HG03442 (cell line): Measurements from ENCODE around the gene KLHL29.

Experiments used
- ATAC-seq: cut with Tn5 transposase; IDR thresholded peaks from one replicate; pipeline ENCODE4 v1.9.1; 2021; ENCODE audit warnings: mild to moderate bottlenecking, moderate library complexity; ENCODE audit not compliant: unreplicated experiment

Gene KLHL29

DNA sequence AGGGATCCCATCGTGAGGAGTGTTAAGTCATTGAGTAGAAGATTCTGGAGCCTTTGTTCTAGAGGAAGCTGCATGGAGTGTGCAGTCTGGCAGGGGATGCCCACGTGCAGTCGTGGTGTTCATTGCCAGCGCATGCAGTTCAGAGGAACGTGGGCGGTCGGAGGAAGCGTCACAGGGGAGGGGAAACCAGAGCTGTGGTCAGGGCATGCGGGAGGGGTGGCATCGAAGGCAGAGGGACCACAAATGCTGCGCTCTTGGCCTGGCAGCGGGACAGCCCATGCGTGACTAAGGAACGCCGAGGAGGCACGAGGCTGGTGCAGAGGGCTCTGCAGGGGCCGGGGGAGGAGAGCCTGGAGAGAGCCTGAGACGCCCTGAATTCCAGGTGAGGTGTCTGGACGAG, 141.1 kb downstream of the KLHL29 start:
- ATAC-seq: no peak

DNA sequence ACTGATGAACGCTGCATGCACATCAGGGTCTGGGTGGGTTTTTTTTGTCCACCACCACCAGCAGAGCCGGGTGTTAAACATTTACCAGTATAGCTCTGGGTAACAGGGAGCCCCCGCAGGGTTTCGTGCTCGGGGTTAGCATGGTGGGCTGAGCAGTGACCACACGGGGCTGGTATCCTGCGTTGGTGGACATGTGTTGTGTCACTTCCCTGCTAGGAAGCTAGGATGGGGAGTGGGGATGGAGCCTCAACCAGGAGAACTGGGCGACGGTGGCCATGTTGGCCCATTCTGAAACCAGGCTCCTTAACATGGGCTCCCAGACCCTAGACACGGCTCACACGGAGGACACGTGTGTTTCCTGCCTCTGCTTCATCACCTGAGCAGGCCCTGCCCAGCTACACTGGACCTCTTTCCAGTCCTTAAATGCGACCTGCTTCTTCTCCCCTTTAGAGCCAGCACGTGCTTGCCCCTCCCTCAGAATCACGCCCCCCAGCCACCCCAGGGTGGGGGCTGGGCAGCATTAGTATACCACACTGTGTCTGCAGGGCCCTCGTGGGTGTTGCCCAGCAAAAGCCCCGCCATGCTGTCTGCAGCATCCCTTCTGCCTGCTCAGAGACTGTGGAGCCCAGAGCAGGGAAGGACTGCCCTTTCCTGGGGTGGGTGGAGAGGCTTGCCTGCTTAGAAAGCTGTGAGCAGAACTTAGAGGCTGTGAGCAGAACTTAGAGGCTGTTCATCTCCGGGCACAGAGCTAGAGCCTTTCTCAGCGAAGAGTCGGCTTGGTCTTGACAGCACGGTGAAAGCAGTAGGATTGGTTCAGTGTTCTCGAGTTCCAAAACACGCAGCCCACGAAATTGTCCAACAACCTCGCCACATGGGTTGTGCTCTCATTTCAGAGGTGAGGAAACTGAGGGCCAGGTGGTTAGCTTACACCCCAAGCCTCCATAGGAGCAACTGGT, 142.1 kb downstream of the KLHL29 start:
- ATAC-seq: no peak

- no peak for ATAC-seq
Observed at GRCh38 chr2:23528171-23528570, 143.2 kb downstream of the KLHL29 start.

DNA sequence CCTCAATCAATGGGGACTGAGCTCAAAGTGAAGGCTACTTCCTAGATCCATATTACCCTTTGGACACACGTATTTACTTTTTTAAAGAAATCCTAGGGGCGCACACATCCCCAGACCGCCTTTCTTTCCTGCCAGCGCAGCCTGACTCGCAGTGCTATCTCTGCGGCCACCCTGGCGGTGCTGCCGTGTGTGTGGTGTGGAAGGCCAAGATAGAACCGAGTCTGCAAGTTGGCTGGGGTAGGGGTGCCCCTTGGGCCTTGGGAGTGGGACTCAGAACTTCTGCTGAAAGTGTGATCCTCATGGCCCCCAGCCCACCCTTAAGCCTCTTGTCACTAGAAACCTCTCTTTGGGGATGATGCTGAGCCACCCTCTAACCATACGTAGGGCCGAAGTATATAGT, 143.7 kb downstream of the KLHL29 start:
- no peak for ATAC-seq

DNA sequence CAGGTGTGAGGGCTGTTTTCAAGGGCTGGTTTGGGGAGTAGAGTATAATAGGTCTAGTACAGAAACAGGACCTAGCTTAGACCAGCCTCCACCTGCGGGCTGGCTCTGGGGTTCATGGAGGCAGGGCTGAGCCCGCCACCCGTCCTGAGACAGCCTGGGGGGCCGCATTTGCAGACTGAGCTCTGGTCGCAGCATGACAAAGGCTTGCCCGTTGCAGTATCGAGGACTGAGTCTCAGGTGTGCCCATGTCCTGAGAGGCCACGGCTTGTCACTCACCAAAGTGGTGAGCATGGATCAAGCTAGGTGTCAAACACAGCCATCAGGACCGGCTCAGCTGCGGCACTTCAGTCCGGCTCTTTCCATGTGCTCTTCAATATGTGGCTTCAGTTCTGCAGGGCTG, 144.7 kb downstream of the KLHL29 start:
- no peak for ATAC-seq

GRCh38 chr2:23530206-23530908, 145.4 kb downstream of the KLHL29 start:
- no peak for ATAC-seq

DNA sequence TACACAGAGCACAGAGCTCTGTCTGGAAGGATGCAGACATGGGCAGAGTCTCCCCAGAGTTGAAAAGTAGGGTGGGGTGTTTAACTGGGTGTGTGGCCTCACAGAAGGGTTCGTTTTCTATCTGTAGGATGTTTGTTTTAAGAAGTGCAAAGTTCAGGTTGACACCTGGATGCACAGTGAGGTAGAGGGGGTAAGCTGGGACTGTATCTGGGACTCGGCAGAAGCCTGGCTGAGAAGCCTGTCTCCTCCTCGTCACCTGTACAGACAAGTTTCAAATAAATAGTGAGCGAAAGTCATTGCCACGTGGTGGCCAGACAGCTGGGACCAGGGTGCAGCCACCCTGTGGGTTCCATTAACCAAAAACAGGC, 145.9 kb downstream of the KLHL29 start:
- ATAC-seq: no peak

DNA sequence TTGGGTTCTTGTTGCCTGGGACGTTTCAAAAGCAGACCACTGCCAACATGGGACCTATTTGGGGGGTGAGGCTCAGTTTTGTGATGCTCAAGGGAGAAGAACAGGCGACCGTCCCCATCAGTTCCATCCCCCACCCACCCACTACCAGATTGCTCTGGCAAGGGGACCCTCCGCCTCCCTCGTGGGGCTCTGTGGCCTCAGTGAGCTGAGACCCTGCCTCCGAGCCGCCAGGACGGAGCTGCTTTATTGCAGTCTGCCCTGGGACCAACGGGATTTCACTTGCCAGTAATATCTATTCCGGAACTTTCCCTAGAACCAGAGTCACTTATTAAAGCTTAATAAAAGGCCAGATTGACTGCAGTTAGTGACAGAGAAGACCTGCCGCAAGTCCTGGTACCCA, 146.3 kb downstream of the KLHL29 start:
- ATAC-seq: no peak

DNA sequence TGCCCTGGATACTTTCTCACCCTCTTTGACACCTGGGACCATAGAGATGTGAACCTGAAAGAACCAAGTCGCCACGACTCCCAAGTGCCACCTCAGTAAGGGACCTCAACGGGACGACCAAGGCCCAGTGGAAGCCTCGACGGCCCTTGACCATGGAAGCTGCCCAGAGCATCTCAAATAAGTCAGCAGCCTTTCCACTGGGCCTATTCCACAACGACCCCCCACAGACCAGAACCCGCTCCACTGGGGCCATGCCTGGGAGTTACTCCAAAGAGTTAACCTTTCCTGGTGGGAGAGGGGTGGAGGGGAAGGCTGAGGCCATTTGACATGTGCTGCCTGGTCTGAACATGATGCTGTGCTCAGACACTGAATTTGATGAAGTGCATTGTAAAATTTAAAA, 146.9 kb downstream of the KLHL29 start:
- ATAC-seq: no peak

DNA sequence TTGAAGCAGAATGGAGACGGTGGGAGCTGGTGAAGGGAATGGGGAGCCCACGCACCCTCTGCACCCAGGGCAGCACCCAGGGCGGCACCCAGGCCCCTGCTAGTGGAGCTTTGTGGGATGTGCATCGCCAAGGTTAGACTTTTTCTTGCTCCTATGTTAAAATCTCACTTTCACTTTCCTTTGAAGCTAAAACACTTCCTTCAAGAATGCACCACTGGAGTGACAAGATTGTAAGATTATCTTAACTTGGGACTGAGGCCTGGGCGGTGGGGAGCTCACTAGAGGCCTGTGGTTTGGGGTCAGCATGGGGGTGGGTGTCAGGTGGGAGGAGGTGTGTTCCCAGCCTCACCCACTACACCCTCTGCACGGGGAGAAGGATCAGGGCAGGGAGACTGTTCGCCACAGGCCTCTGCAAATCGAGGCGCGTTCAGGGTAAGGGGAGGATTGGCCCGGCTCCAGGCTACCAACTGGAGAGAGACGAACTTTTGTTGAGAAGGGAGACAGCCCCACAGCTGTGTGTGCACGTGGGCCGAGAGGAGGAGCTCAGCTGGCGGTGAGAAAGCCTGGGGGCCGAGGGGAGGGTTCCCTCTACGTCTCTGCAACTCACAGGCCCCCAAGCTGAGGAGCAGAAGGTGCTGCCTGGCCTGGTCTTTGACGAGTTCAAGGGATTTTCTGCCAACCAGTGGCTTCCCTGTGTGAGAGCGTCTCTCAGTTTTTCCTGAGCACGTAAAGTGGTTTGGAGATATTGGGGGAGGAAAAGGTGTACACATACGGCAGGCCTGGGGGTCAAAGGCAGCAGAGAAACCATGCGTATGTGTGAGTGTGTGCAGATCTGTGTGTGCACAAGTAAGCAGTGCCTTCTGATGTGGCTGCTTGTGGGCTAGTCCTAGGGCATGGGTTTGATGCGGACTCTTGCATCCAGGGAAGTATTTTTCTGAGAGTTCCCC, 147.7 kb downstream of the KLHL29 start:
- ATAC-seq: peak; percentile 66

DNA sequence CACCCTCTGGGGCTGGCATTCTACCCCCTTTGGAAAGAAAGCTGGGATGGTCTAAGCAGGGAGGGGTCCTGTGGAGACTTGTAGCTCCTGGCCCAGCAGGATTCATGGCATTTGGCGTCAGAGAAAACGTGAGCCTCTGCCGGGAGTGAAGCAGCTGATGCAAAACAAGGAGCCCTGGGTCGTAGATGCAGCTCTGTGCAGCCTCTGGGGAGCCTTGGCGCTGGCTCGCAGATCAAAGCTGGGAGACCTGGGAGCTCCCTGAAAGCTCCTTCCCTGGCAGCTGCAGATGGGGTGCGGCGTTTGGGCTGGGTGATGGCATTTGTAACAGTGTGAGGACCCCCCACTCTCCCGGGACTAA, 148.3 kb downstream of the KLHL29 start:
- ATAC-seq: no peak

DNA sequence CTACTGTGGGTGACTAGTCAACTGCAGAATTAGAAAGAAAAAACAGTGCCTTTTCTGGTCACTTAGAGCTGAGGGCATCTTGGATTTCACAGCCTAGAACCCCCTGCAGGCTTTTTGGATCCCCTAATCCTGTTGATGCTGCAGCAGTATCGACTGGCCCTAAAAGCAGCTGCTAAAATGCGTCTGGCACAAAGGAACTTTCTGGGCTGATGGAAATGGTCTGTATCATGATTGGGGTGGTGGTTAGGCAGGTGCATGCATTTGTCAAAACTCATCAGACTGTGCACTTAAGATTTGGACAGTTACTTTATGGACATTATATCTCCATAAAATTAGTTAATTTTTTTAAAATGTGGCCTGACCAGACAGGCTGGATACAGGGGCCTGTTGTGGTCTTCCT, 149.8 kb downstream of the KLHL29 start:
- no peak for ATAC-seq

GRCh38 chr2:23536326-23536725, 151.3 kb downstream of the KLHL29 start:
- ATAC-seq: no peak

GRCh38 chr2:23537991-23538390, 153.0 kb downstream of the KLHL29 start:
- no peak for ATAC-seq

- no peak for ATAC-seq
Observed at GRCh38 chr2:23538566-23538965, 153.6 kb downstream of the KLHL29 start.

DNA sequence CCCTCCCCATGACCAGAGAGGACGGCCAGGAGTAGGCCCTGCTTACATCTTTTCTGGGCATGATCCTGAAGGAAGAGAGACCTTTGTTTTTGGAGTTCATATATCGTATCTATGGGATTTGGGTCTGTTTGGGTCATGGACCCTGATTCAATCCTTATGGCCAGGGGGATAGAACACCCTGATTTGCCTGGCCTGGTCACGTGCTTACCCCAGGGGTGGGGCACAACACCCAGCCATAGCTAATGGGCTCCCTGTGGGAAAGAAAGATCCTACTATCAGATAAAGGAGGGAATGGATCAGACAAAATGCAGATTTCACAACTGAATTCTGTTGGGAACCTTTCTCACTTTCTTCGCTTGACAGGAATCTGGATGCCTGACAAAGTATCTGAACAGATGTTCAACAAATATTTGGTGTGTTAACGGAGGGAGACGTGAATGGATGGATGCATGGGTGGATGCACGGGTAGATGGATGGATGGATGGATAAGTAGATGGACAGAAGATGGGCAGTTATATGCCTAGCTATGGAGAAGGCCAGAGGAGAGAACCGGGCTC, 155.9 kb downstream of the KLHL29 start:
- ATAC-seq: no peak

DNA sequence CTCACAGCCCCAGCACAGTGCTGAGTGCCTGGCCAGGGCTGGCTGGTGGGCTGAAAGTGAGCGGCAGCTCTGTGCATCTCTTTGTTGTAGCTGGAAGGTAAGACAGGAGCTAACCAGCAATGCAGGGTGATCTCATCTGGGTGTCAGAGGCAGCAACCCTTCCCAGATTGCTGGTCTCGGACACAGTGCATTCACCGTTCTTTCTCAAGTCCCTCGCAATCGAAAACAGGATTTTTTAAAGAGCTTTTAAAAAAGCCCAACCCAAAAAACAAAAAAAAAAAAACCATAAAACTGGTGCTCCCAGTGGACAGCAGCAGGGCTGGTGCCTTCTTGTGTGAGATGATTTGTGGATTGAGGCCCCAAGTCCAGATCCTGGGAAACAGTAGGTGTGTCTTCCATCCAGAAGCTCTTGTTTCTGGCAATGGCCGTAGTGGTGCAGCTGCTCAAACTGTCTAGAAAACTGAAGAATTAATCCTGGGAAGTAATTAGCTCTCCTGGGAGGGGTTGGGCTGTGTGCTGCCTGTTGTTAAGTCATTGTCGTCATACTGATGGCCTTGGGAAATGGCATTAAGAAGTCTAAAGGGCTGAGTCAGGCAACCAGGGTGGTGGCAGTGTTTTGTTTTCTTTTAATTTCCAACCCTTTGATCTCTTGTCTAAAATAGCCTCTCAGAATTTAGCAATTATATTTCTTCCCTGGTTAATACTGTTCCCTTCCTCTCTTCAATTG, 156.7 kb downstream of the KLHL29 start:
- ATAC-seq: no peak

- ATAC-seq: no peak
Observed at GRCh38 chr2:23542230-23542789, 157.3 kb downstream of the KLHL29 start.

GRCh38 chr2:23543302-23543701, 158.3 kb downstream of the KLHL29 start:
- no peak for ATAC-seq

DNA sequence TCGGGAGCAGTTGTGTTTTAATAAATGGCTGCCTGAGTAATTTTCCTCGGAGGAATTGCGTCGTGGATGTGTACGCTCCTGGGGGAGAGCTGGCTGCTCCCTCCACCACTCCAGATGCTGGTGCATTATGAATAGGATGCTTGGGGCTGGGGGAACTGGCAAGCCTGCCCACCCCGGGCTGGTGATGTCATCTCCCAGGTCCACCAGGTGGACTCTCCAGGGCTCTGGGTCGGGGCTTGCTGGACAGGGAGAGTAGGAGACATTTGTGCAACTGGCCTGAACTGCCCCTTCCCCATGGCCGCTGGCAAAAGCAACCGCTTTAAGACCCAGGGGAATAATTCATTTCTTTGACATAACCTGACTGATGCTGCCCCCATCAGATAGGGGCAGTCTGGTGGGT, 158.7 kb downstream of the KLHL29 start:
- no peak for ATAC-seq
